GM19023 (cell line): Measurements from ENCODE around the gene SRRT.

Experiments
- ATAC-seq: cut with Tn5 transposase; IDR thresholded peaks from one replicate; pipeline ENCODE4 v1.9.1; 2021; ENCODE audit warnings: mild to moderate bottlenecking, moderate library complexity; ENCODE audit not compliant: unreplicated experiment

The SRRT gene

GRCh38 chr7:100874577-100875355 lies at the start of gene SRRT:
Gene SRRT, plus strand, starts transcription at chr7:100875103. Its CDS starts 488 bp downstream, at chr7:100875591.
- ATAC-seq = peak; percentile 92

- ATAC-seq = no peak
Measured at GRCh38 chr7:100825215-100825671, 49.7 kb upstream of the SRRT start.

GRCh38 chr7:100825751-100826513 lies 49.0 kb upstream of the SRRT start:
- no peak for ATAC-seq

GRCh38 chr7:100826514-100827329 lies 48.2 kb upstream of the SRRT start:
- no peak for ATAC-seq

- ATAC-seq = no peak
Measured at GRCh38 chr7:100827330-100828226, 47.3 kb upstream of the SRRT start, which contains the start of gene EPHB4. Gene EPHB4, minus strand, starts transcription at chr7:100827523. Its CDS starts 493 bp downstream, at chr7:100827030.

GRCh38 chr7:100829150-100829716 lies 45.7 kb upstream of the SRRT start:
- no peak for ATAC-seq

GRCh38 chr7:100830396-100830795 lies 44.5 kb upstream of the SRRT start:
- no peak for ATAC-seq

GRCh38 chr7:100832281-100832633 lies 42.6 kb upstream of the SRRT start:
- no peak for ATAC-seq

GRCh38 chr7:100835903-100836811 lies 38.7 kb upstream of the SRRT start:
- ATAC-seq = no peak

GRCh38 chr7:100836812-100837098 lies 38.1 kb upstream of the SRRT start:
- no peak for ATAC-seq

GRCh38 chr7:100837099-100837836 lies 37.6 kb upstream of the SRRT start:
- ATAC-seq = peak; percentile 80

- ATAC-seq = no peak
Measured at GRCh38 chr7:100839361-100839760, 35.5 kb upstream of the SRRT start.

GRCh38 chr7:100840470-100841100 lies 34.3 kb upstream of the SRRT start:
- no peak for ATAC-seq

- ATAC-seq = no peak
Measured at GRCh38 chr7:100847360-100847759, 27.5 kb upstream of the SRRT start.

GRCh38 chr7:100852048-100852872 lies 22.6 kb upstream of the SRRT start, which contains the start of gene SLC12A9:
Gene SLC12A9, plus strand, starts transcription at chr7:100852713. Its CDS starts 1,485 bp downstream, at chr7:100854198.
- ATAC-seq = peak; percentile 92

- no peak for ATAC-seq
Measured at GRCh38 chr7:100854146-100854895, 20.6 kb upstream of the SRRT start.
